Adrenal gland (tissue), 5 donors: ENCODE measurements around the gene SEMA5A.

Source experiments
- CTCF ChIP-seq, 6 experiments: fragments of 450-650 bp in 4 of 6; fragments of 200-600 bp in 2 of 6; sonication (generic) in 1 of 6; IDR thresholded peaks; 1 replicate in 5 of 6; 2 replicates in 1 of 6; pipeline versions ENCODE4 v1.5.1 to v1.8.0; 2016 to 2021; ENCODE audit warnings: antibody characterized with exemption in 6 of 6, mild to moderate bottlenecking in 2 of 6, moderate library complexity in 1 of 6
- POLR2A ChIP-seq, 2 donors: fragments of 450-650 bp; IDR thresholded peaks; one replicate each; pipeline ENCODE4 v1.6.1; 2017; ENCODE audit warnings: antibody characterized with exemption in 2 of 2, mild to moderate bottlenecking in 2 of 2, moderate library complexity in 1 of 2
- donor health status: DM: no; HTN: no; CAD: no.

GRCh38 chr5:9058161-9058560 lies 487.7 kb downstream of the SEMA5A start:
- TF ChIP-seq CTCF (IDR thresholded peaks at IDR 0.05) (no peak), POLR2A (IDR thresholded peaks at IDR 0.05) (no peak)
